Erythroblast (primary cell): ENCODE data around the gene IGFALS.

Source experiments
- GATA1 ChIP-seq: IDR thresholded peaks from 2 replicates; pipeline ENCODE4 v1.6.1; 2011; ENCODE audit warnings: low read depth, mild to moderate bottlenecking, control low read depth, low read length, moderate library complexity
- POLR2A ChIP-seq: IDR thresholded peaks from 2 replicates; pipeline ENCODE4 v1.6.1; 2011; ENCODE audit warnings: mild to moderate bottlenecking, low read length

DNA sequence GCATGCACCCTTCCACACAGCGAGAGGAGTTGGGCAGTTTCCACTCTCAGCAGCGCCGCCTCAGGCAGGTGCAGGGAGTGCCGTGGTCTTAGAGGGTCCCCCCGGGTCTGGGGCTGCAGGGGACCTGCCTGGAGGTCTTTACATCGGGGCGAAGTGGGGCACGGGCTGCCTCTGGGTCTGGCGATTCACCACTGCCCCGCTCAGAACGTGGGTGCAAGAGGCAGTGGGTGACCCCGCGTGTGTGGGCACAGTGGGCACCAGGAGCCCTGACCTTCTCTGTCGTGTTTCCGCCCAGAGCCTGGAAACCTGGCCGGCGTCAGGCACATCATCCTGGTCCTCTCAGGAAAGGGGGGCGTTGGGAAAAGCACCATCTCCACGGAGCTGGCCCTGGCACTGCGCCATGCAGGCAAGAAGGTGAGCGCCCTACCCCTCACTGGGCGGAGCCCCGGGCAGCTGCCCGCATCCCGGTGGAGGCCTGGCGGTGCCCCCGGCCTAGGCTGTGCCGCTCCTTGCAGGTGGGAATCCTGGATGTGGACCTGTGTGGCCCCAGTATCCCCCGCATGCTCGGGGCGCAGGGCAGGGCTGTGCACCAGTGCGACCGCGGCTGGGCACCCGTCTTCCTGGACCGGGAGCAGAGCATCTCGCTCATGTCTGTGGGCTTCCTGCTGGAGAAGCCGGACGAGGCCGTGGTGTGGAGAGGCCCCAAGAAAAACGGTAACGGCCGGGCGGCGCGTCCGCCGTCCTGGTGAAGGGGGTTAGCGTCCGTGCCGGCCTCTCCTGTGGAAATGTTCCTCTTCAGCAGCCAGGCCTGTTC, 7.1 kb downstream of the IGFALS start:
- no peak for TF ChIP-seq POLR2A
- no peak for TF ChIP-seq GATA1
